ENCODE measurements around the gene WIPF1.

DNA sequence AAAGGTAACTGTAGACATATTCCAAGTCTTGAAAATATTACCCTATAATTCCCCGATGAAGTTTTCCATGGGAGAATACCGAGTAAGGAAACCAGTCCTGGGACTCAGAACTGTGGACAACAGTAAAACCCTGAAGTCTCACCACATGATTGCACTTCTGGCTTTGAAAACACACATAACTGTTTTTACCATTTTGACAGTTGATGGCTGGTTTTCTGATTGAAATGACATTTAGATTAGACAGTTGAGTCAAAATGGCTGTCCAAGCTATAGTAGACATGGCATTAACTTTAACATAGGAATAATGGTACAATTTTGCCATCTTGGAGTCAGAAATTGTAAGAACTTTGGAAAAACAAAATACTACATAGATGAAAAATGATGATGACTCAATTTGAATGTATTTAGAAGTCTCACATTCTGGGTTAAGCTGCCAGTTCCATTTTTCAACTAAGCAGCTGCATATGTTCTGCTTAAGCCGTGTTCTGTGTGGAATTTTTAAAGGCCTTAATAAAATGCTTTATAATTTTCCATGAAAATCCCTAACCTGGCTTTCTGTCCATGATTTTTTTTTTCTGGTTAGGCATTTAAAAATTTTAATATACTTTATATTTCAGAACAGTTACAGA is 38.3 kb upstream of the WIPF1 start:
- TF ChIP-seq, protein P1, sequence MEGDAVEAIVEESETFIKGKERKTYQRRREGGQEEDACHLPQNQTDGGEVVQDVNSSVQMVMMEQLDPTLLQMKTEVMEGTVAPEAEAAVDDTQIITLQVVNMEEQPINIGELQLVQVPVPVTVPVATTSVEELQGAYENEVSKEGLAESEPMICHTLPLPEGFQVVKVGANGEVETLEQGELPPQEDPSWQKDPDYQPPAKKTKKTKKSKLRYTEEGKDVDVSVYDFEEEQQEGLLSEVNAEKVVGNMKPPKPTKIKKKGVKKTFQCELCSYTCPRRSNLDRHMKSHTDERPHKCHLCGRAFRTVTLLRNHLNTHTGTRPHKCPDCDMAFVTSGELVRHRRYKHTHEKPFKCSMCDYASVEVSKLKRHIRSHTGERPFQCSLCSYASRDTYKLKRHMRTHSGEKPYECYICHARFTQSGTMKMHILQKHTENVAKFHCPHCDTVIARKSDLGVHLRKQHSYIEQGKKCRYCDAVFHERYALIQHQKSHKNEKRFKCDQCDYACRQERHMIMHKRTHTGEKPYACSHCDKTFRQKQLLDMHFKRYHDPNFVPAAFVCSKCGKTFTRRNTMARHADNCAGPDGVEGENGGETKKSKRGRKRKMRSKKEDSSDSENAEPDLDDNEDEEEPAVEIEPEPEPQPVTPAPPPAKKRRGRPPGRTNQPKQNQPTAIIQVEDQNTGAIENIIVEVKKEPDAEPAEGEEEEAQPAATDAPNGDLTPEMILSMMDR (IDR thresholded peaks at IDR 0.05; ENCODE audit: low read depth, low read length), result no peak
- TF ChIP-seq EZH2phosphoT487 (IDR thresholded peaks at IDR 0.05; ENCODE audit: low read depth), result no peak

All from OCI-LY3 (cell line).